IMR-90 (cell line): ENCODE measurements around the gene OXNAD1. TPM values are rescaled to one million over a fixed set of nuclear protein-coding genes. Genes with fewer than 3 reads are reported as not detected.

Experiments used
- polyA plus RNA-seq, 3 experiments: library from polyadenylated mRNA; depleted of rRNA; stranded (reverse); fragments of >200 nt; gene quantifications; 2 replicates each; pipeline ENCODE4 v1.2.3, GENCODE V29; 2012; ENCODE audit warnings: low replicate concordance in 1 of 3
- total RNA-seq: library from RNA; depleted of rRNA; stranded (reverse); fragments of >200 nt; gene quantifications from 2 replicates; pipeline ENCODE4 v1.2.3, GENCODE V29; 2012; rRNA removed

OXNAD1 gene
- total and polyA plus RNA-seq, 2 of the 4 experiments (the other 2 are of a cell fraction), result 6.2 to 11.3 TPM

Other genes starting within 250 kb of the OXNAD1 start
- 14.7 and 19.7 TPM in 2 replicates for gene GALNT15, start 90.5 kb upstream of the OXNAD1 start, total RNA-seq
- gene GALNT15, start 90.5 kb upstream of the OXNAD1 start, polyA plus RNA-seq (2012; rRNA removed), result 11.0 and 12.8 TPM in 2 replicates
- 32.1 and 34.4 TPM in 2 replicates for gene DPH3, start 269 bp upstream of the OXNAD1 start, total RNA-seq
- 11.4 and 12.9 TPM in 2 replicates for gene DPH3, start 269 bp upstream of the OXNAD1 start, polyA plus RNA-seq (2012; rRNA removed)
- 52.0 and 52.2 TPM in 2 replicates for gene RFTN1, start 248.5 kb downstream of the OXNAD1 start, total RNA-seq
- gene RFTN1, start 248.5 kb downstream of the OXNAD1 start, polyA plus RNA-seq (2012; rRNA removed), result 44.8 and 45.0 TPM in 2 replicates